ENCODE data around the gene DCLRE1A. TPM values are rescaled to one million over a fixed set of nuclear protein-coding genes. Genes with fewer than 3 reads are reported as not detected.
A peak's percentile ranks its signal among the peaks of the same experiment; 100 is the strongest.

DCLRE1A gene
- total RNA-seq, 4 donors from 2014 or later = 4.2 to 9.8 (median 6.2) TPM

- no peak for TF ChIP-seq POLR2AphosphoS5 (IDR thresholded peaks at IDR 0.05)
- no peak for TF ChIP-seq POLR2A (IDR thresholded peaks at IDR 0.05)
- no peak for TF ChIP-seq EP300 (IDR thresholded peaks at IDR 0.05)
- TF ChIP-seq, protein P1, sequence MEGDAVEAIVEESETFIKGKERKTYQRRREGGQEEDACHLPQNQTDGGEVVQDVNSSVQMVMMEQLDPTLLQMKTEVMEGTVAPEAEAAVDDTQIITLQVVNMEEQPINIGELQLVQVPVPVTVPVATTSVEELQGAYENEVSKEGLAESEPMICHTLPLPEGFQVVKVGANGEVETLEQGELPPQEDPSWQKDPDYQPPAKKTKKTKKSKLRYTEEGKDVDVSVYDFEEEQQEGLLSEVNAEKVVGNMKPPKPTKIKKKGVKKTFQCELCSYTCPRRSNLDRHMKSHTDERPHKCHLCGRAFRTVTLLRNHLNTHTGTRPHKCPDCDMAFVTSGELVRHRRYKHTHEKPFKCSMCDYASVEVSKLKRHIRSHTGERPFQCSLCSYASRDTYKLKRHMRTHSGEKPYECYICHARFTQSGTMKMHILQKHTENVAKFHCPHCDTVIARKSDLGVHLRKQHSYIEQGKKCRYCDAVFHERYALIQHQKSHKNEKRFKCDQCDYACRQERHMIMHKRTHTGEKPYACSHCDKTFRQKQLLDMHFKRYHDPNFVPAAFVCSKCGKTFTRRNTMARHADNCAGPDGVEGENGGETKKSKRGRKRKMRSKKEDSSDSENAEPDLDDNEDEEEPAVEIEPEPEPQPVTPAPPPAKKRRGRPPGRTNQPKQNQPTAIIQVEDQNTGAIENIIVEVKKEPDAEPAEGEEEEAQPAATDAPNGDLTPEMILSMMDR (IDR thresholded peaks at IDR 0.05) = no peak
- H3K27ac ChIP-seq = peak overlapping the region in 2 of 4 donors; percentile 35 to 40
- H3K4me3 ChIP-seq = no peak overlapping the region
- 29 to 33% methylated on average over 2 of the region's 2 CpGs for WGBS, 2 donors (ENCODE audit: low coverage in 1 of 2)
- H3K9me3 ChIP-seq = no peaks in the 10 kb centered on the region
- H3K27me3 ChIP-seq = no peaks in the 10 kb centered on the region
- peaks cover 0 to 9% of the 10 kb centered on the region in 2 donors for H3K36me3 ChIP-seq
- peaks cover 3 to 33% (median 8%) of the 10 kb centered on the region in 3 donors for H3K4me1 ChIP-seq
- no peak for ATAC-seq
Measured at GRCh38 chr10:113893570-113893969, 39.7 kb upstream of the DCLRE1A start.

DNA sequence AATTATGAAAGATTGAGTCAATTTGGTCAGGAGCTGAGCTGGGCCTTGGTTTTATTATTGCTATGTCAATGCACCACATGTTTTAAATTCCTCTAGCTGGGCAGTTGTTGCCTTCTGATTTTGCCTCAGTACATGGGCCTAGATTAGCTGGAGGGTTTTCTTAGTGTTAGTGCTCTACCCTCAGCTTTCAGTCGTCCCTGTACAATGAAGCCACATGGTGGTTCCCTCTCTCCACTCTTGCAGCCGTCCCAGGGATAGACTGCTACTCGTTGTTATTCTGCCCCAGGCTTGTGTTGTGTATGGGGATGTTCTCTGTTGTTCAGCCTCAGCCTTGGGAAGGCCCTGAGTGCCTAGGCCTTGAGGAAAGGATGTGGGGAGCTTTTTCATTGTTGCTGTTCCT, 37.6 kb upstream of the DCLRE1A start:
- no peak for TF ChIP-seq POLR2A (IDR thresholded peaks at IDR 0.05)
- TF ChIP-seq EP300 (IDR thresholded peaks at IDR 0.05) = no peak
- no peak for TF ChIP-seq POLR2AphosphoS5 (IDR thresholded peaks at IDR 0.05)
- TF ChIP-seq, protein P1 (IDR thresholded peaks at IDR 0.05) = peak in 1 of 4 experiments; percentile 10
- Histone ChIP-seq H3K4me3 (no peak overlapping the region), H3K4me1 (peaks cover 3 to 33% (median 8%) of the 10 kb centered on the region in 3 donors), H3K27me3 (no peaks in the 10 kb centered on the region), H3K9me3 (no peaks in the 10 kb centered on the region), H3K36me3 (peaks cover 0 to 5% of the 10 kb centered on the region in 2 donors), H3K27ac (peak overlapping the region in 1 of 4 donors; percentile 2)
- WGBS, 2 donors (ENCODE audit: low coverage in 1 of 2) = 30 to 53% methylated on average over 2 to 3 of the region's 3 CpGs
- ATAC-seq = peak; percentile 43

DNA sequence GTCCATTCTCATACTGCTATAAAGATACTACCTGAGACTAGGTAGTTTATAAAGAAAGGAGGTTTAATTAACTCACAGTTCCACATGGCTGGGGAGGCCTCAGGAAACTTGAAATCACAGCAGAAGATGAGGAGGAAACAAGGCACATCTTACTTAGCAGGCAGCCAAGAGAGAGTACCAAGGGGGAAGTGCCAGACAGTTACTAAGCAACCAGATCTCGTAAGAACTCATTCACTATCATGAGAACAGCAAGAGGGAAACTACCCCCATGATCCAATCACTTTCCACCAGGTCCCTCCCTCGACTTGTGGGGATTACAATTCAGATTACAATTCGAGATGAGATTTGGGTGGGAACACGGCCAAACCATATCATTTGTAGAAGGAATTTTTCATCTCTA, 36.9 kb upstream of the DCLRE1A start:
- no peaks in the 10 kb centered on the region for H3K9me3 ChIP-seq
- ATAC-seq = no peak
- TF ChIP-seq, protein P1 (IDR thresholded peaks at IDR 0.05) = no peak
- no peak for TF ChIP-seq POLR2AphosphoS5 (IDR thresholded peaks at IDR 0.05)
- TF ChIP-seq EP300 (IDR thresholded peaks at IDR 0.05) = no peak
- no peak for TF ChIP-seq POLR2A (IDR thresholded peaks at IDR 0.05)
- H3K27me3 ChIP-seq = no peaks in the 10 kb centered on the region
- peaks cover 3 to 33% (median 8%) of the 10 kb centered on the region in 3 donors for H3K4me1 ChIP-seq
- H3K27ac ChIP-seq = no peak overlapping the region
- H3K36me3 ChIP-seq = peaks cover 0 to 10% of the 10 kb centered on the region in 2 donors
- WGBS, 2 donors (ENCODE audit: low coverage in 1 of 2) = 79 to 85% methylated on average over 4 of the region's 4 CpGs
- no peak overlapping the region for H3K4me3 ChIP-seq

- no peak overlapping the region for H3K4me3 ChIP-seq
- TF ChIP-seq EP300 (IDR thresholded peaks at IDR 0.05) (no peak), POLR2AphosphoS5 (IDR thresholded peaks at IDR 0.05) (no peak)
- TF ChIP-seq, protein P1 (IDR thresholded peaks at IDR 0.05) = no peak
- no peaks in the 10 kb centered on the region for H3K27me3 ChIP-seq
- peaks cover 0 to 16% of the 10 kb centered on the region in 2 donors for H3K36me3 ChIP-seq
- H3K27ac ChIP-seq = no peak overlapping the region
- ATAC-seq = no peak
- 22 to 69% methylated on average over 1 to 2 of the region's 2 CpGs for WGBS, 2 donors (ENCODE audit: low coverage in 1 of 2)
- H3K9me3 ChIP-seq = no peaks in the 10 kb centered on the region
- H3K4me1 ChIP-seq = peaks cover 3 to 28% (median 8%) of the 10 kb centered on the region in 3 donors
Measured at GRCh38 chr10:113889911-113890310, 36.0 kb upstream of the DCLRE1A start.

- 85 to 91% methylated on average over 2 of the region's 2 CpGs for WGBS, 2 donors (ENCODE audit: low coverage in 1 of 2)
- Histone ChIP-seq H3K27ac (no peak overlapping the region), H3K27me3 (no peaks in the 10 kb centered on the region), H3K9me3 (no peaks in the 10 kb centered on the region), H3K4me1 (no peaks in the 10 kb centered on the region), H3K36me3 (peaks cover 0 to 55% of the 10 kb centered on the region in 2 donors), H3K4me3 (no peak overlapping the region)
- ATAC-seq = no peak
- TF ChIP-seq, protein P1 (IDR thresholded peaks at IDR 0.05) = no peak
- TF ChIP-seq POLR2A (IDR thresholded peaks at IDR 0.05) (no peak), POLR2AphosphoS5 (IDR thresholded peaks at IDR 0.05) (no peak), EP300 (IDR thresholded peaks at IDR 0.05) (no peak)
Measured at GRCh38 chr10:113882240-113882639, 28.4 kb upstream of the DCLRE1A start.

Data from gastroesophageal sphincter (tissue), 4 donors.